ENCODE measurements around the gene BRPF3. TPM values are rescaled to one million over a fixed set of nuclear protein-coding genes. Genes with fewer than 3 reads are reported as not detected.

BRPF3 gene
- total and polyA plus RNA-seq, 2 donors (not counting 3 experiments of a cell fraction or from before 2014, with no cell fraction given) = 30.5 to 35.7 TPM

DNA sequence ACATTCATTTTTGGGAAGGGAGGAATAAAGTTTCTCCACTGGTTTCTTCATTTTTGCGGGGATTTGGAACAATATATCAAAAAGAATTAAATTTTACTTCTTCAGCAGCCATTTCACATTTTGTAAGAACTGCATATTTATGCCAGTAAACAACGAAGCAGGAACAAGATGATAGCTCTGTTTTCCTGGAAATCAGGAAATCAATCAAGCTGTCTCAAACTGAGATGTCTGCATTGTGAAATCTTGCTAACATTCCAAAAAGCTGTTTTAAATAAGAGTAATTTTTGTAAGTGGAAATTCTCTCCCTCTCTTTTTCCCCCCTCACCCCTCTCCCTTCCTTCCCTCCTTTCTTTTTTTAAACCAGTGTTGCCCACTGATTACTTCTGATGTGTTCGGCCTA lies 46.3 kb upstream of the BRPF3 start:
- Histone ChIP-seq H3K9ac (replicated peaks; ENCODE audit: extremely low read depth, insufficient read depth, low read length) (no peak overlapping the region), H3K4me1 (ENCODE audit: control insufficient read depth, extremely low read depth, insufficient read depth, low read length) (no peaks in the 10 kb centered on the region), H3K36me3 (ENCODE audit: control insufficient read depth in 2 of 2, extremely low read depth in 1 of 2, insufficient read depth in 2 of 2, low read length in 2 of 2) (no peaks in the 10 kb centered on the region), H2AFZ (ENCODE audit: low read depth, low read length) (no peak overlapping the region), H3K27me3 (ENCODE audit: control insufficient read depth in 2 of 2, insufficient read depth in 2 of 2, low read length in 2 of 2) (peaks cover 0 to 2% of the 10 kb centered on the region in 2 experiments), H4K20me1 (replicated peaks; ENCODE audit: control insufficient read depth, extremely low read depth, insufficient read depth, low read length) (no peaks in the 10 kb centered on the region), H3K9me1 (replicated peaks; ENCODE audit: control insufficient read depth, extremely low read depth, insufficient read depth, low read length) (no peaks in the 10 kb centered on the region), H3K4me3 (replicated peaks in 1 of 3; ENCODE audit: insufficient read depth in 1 of 3, low read depth in 1 of 3, low read length in 3 of 3) (no peak overlapping the region), H3K27ac (ENCODE audit: insufficient read depth, low read depth, low read length) (no peak overlapping the region), H3K79me2 (ENCODE audit: control insufficient read depth, insufficient read depth, low read length) (no peaks in the 10 kb centered on the region), H3K4me2 (ENCODE audit: insufficient read depth, low read length) (no peak overlapping the region), H3K9me3 (replicated peaks; ENCODE audit: control insufficient read depth, insufficient read depth, low read length) (no peaks in the 10 kb centered on the region)
- CTCF ChIA-PET = interaction anchor here (0.6 to 2.4 kb wide), 6 partner anchors 10 to 152 kb away, joined by 3 to 6 read pairs (median 3); no protein-coding TSS in a partner anchor
- intact Hi-C loops (cut with micrococcal nuclease) = no loop called here
- POLR2A ChIA-PET = no interaction called here
- dilution Hi-C loops (cut with MboI; ENCODE audit: extremely low pct_ligation_motif_present, low sequenced_read_pairs) = no loop called here
- FAIRE-seq (no peak), DNase-seq (ENCODE audit: low read depth, low spot score) (no peak)
- no peak for TF ChIP-seq MYC (IDR thresholded peaks at IDR 0.05; ENCODE audit: low read depth, low read length)
- no peak for TF ChIP-seq EZH2 (IDR thresholded peaks at IDR 0.05; ENCODE audit: borderline replicate concordance, low read depth, low read length, severe bottlenecking)
- no peak for TF ChIP-seq GATA2 (IDR thresholded peaks at IDR 0.05; ENCODE audit: insufficient read depth, insufficient read length, low read depth, low read length)
- TF ChIP-seq POLR2AphosphoS5 (IDR thresholded peaks at IDR 0.05; ENCODE audit: insufficient read depth, low read depth, low read length) = no peak
- no peak for TF ChIP-seq FOS (IDR thresholded peaks at IDR 0.05; ENCODE audit: borderline replicate concordance, insufficient read depth, low read length)
- TF ChIP-seq JUN (IDR thresholded peaks at IDR 0.05; ENCODE audit: borderline replicate concordance, insufficient read depth, insufficient read length, low read depth) = no peak
- BruUV-seq (replicated peaks) = no TSS peak

DNA sequence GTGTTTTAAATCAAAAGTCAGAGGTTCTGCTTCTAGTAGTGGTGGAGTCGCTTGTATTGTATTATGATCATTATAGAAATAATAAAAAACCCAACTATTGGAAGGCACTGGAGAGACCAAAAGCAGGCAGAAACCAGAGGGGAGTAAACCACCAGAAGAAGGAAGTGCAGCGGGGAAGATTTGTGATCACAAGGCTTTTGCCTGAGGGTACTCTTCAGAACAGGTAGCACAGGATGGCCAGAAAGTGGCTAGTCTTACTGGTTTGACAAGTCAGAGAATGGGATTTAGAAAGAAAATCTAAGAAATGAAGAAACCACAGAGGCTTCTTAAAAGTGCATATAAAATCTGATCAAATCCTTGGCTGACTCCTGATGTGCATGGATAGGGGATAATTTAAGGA lies 42.3 kb upstream of the BRPF3 start:
- Histone ChIP-seq H3K36me3 (ENCODE audit: control insufficient read depth in 2 of 2, extremely low read depth in 1 of 2, insufficient read depth in 2 of 2, low read length in 2 of 2) (no peaks in the 10 kb centered on the region), H3K4me2 (ENCODE audit: insufficient read depth, low read length) (no peak overlapping the region), H3K9me1 (replicated peaks; ENCODE audit: control insufficient read depth, extremely low read depth, insufficient read depth, low read length) (no peaks in the 10 kb centered on the region), H3K4me1 (ENCODE audit: control insufficient read depth, extremely low read depth, insufficient read depth, low read length) (no peaks in the 10 kb centered on the region), H3K27ac (ENCODE audit: insufficient read depth, low read depth, low read length) (no peak overlapping the region), H3K9me3 (replicated peaks; ENCODE audit: control insufficient read depth, insufficient read depth, low read length) (no peaks in the 10 kb centered on the region), H4K20me1 (replicated peaks; ENCODE audit: control insufficient read depth, extremely low read depth, insufficient read depth, low read length) (no peaks in the 10 kb centered on the region), H3K79me2 (ENCODE audit: control insufficient read depth, insufficient read depth, low read length) (no peaks in the 10 kb centered on the region), H3K27me3 (ENCODE audit: control insufficient read depth in 2 of 2, insufficient read depth in 2 of 2, low read length in 2 of 2) (peaks cover 0 to 7% of the 10 kb centered on the region in 2 experiments), H2AFZ (ENCODE audit: low read depth, low read length) (no peak overlapping the region), H3K9ac (replicated peaks; ENCODE audit: extremely low read depth, insufficient read depth, low read length) (no peak overlapping the region), H3K4me3 (replicated peaks in 1 of 3; ENCODE audit: insufficient read depth in 1 of 3, low read depth in 1 of 3, low read length in 3 of 3) (no peak overlapping the region)
- no TSS peak for BruUV-seq (replicated peaks)
- no peak for FAIRE-seq
- TF ChIP-seq POLR2A (IDR thresholded peaks at IDR 0.05; ENCODE audit: low read depth, low read length) = no peak
- no peak for TF ChIP-seq POLR2AphosphoS5 (IDR thresholded peaks at IDR 0.05; ENCODE audit: insufficient read depth, low read depth, low read length)
- TF ChIP-seq JUN (IDR thresholded peaks at IDR 0.05; ENCODE audit: borderline replicate concordance, insufficient read depth, insufficient read length, low read depth) = no peak
- no peak for TF ChIP-seq GATA2 (IDR thresholded peaks at IDR 0.05; ENCODE audit: insufficient read depth, insufficient read length, low read depth, low read length)
- TF ChIP-seq, protein P1, sequence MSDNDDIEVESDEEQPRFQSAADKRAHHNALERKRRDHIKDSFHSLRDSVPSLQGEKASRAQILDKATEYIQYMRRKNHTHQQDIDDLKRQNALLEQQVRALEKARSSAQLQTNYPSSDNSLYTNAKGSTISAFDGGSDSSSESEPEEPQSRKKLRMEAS (IDR thresholded peaks at IDR 0.05; ENCODE audit: insufficient read depth, insufficient read length) = no peak
- TF ChIP-seq, protein P2, sequence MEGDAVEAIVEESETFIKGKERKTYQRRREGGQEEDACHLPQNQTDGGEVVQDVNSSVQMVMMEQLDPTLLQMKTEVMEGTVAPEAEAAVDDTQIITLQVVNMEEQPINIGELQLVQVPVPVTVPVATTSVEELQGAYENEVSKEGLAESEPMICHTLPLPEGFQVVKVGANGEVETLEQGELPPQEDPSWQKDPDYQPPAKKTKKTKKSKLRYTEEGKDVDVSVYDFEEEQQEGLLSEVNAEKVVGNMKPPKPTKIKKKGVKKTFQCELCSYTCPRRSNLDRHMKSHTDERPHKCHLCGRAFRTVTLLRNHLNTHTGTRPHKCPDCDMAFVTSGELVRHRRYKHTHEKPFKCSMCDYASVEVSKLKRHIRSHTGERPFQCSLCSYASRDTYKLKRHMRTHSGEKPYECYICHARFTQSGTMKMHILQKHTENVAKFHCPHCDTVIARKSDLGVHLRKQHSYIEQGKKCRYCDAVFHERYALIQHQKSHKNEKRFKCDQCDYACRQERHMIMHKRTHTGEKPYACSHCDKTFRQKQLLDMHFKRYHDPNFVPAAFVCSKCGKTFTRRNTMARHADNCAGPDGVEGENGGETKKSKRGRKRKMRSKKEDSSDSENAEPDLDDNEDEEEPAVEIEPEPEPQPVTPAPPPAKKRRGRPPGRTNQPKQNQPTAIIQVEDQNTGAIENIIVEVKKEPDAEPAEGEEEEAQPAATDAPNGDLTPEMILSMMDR (IDR thresholded peaks at IDR 0.05; ENCODE audit: extremely low read depth in 1 of 2, insufficient read depth in 1 of 2, low read depth in 1 of 2, low read length in 2 of 2) = no peak
- no peak for TF ChIP-seq FOS (IDR thresholded peaks at IDR 0.05; ENCODE audit: borderline replicate concordance, insufficient read depth, low read length)
- TF ChIP-seq MYC (IDR thresholded peaks at IDR 0.05; ENCODE audit: low read depth, low read length) = no peak
- TF ChIP-seq EZH2 (IDR thresholded peaks at IDR 0.05; ENCODE audit: borderline replicate concordance, low read depth, low read length, severe bottlenecking) = no peak
- ChIA-PET CTCF (no interaction called here), POLR2A (no interaction called here)
- dilution Hi-C loops (cut with MboI; ENCODE audit: extremely low pct_ligation_motif_present, low sequenced_read_pairs) (no loop called here), intact Hi-C loops (cut with micrococcal nuclease) (no loop called here)
- no peak for DNase-seq (ENCODE audit: low read depth, low spot score)

All from endothelial cell of umbilical vein (primary cell).